GM12875 (cell line): ENCODE results near the gene GAPVD1.

Experiments
- H3K4me3 ChIP-seq: one replicate; pipeline ENCODE4 v1.5.1; 2011; ENCODE audit warnings: low read depth, low read length, control low read depth
- TF ChIP-seq, protein P1 (sequence below): IDR thresholded peaks from 2 replicates; pipeline ENCODE4 v1.5.1; 2011; ENCODE audit warnings: low read depth, mild to moderate bottlenecking, control low read depth, inconsistent platforms, low read length, moderate library complexity, borderline replicate concordance; ENCODE audit not compliant: insufficient read depth

Gene GAPVD1

GRCh38 chr9:125241863-125242739 lies 19.5 kb upstream of the GAPVD1 start:
- peak overlapping the region; percentile 100 for H3K4me3 ChIP-seq
- TF ChIP-seq, protein P1, sequence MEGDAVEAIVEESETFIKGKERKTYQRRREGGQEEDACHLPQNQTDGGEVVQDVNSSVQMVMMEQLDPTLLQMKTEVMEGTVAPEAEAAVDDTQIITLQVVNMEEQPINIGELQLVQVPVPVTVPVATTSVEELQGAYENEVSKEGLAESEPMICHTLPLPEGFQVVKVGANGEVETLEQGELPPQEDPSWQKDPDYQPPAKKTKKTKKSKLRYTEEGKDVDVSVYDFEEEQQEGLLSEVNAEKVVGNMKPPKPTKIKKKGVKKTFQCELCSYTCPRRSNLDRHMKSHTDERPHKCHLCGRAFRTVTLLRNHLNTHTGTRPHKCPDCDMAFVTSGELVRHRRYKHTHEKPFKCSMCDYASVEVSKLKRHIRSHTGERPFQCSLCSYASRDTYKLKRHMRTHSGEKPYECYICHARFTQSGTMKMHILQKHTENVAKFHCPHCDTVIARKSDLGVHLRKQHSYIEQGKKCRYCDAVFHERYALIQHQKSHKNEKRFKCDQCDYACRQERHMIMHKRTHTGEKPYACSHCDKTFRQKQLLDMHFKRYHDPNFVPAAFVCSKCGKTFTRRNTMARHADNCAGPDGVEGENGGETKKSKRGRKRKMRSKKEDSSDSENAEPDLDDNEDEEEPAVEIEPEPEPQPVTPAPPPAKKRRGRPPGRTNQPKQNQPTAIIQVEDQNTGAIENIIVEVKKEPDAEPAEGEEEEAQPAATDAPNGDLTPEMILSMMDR, result no peak

DNA sequence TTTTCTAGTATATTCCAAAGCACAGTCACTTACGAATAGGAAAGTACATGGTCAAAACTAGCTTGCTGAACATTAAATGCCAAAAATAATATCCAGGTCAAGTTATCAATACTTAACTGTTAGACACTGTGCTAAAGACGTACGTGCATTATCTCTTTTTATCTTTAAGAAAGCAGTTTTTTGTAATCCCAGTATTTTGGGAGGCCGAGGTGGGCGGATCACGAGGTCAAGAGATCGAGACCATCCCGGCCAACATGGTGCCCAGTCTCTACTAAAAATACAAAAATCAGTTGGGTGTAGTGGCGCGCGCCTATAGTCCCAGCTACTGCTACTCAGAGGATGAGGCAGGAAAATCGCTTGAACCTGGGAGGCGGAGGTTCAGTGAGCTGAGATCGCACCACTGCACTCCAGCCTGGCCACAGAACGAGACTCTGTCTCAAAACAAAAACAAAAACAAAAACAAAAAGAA lies 17.8 kb upstream of the GAPVD1 start:
- H3K4me3 ChIP-seq, result no peak overlapping the region
- TF ChIP-seq, protein P1, result no peak

DNA sequence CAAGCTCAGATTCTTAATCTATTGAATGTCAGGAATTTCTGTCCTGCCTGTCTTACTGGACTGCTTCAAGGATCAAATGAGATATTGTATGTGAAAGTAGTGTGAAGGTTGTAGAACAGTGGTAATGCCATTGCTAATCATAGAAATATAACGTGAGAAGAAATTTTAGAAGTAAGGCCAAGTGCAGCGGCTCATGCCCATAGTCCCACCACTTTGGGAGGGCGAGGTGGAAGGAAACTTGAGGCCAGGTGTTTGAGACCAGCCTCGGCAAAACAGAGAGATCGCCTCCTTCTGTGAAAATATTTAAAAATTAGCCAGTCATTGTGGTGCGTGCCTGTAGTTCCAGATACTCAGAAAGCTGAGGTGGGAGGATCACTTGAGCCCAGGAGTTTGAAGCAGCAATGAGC lies 15.4 kb upstream of the GAPVD1 start:
- TF ChIP-seq, protein P1, result no peak
- H3K4me3 ChIP-seq, result no peak overlapping the region

DNA sequence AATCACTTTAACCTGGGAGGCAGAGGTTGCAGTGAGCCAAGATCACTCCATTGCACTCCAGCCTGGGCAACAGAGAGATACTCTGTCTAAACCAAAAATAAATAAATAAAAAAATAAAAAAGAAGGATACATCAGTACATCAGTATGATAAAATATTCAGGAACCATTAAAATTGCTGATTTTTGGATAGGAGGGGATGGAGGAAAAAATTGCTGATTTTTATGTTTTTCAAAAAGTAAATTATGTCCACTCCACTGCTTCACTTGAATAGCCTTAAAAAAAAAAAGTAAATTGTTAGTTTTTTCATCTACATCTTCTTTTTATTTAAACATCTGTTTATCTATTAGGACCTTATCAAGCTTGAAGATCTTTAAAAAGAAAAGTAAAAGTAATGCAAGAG lies 7.4 kb upstream of the GAPVD1 start:
- TF ChIP-seq, protein P1, result no peak
- H3K4me3 ChIP-seq, result no peak overlapping the region

- TF ChIP-seq, protein P1, result peak; percentile 25; the same call in 1 of the 2 replicates
- no peak overlapping the region for H3K4me3 ChIP-seq
These were observed 5.7 kb upstream of the GAPVD1 start for GRCh38 chr9:125255781-125256391.

DNA sequence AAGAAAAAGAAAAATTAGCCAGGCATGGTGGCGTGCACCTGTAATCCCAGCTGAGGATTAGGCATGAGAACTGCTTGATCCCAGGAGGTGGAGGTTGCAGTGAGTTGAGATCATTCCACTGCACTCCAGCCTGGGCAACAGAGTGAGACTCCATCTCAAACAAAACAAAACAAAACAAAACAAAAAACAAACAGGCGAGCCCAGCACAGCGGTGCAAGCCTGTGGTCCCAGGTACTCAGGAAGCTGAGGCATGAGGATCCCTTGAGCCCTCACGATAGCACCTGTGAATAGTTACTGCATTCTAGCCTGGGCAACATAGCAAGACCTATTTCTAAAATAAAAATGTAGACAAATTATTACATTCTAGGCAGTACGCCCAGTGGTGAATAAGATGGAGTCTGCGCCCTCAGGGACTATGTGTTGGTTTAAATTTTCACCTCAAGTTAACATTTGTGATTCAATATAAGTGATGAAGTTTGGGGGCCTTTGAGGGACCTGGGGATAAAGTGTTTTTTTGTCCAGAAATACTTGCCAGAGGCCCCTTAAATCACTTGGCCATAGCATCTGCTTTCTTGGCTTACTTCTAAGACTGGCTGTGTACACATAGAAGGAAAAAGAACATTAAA lies 3.4 kb upstream of the GAPVD1 start:
- TF ChIP-seq, protein P1, result no peak
- H3K4me3 ChIP-seq, result no peak overlapping the region
